SU-DHL-6 (cell line): ENCODE measurements around the gene GLIS2.

ENCODE experiments used
- EZH2phosphoT487 ChIP-seq: fragments of 200-600 bp; sonication (generic), shearing (Covaris generic); conservative IDR thresholded peaks from 2 replicates; pipeline ENCODE4 v1.6.1; 2018; ENCODE audit warnings: mild to moderate bottlenecking, antibody characterized with exemption, low read length, moderate library complexity, mixed read lengths
- TF ChIP-seq, protein P1 (sequence below): fragments of 200-600 bp; sonication (generic); IDR thresholded peaks from one replicate; pipeline ENCODE4 v1.5.1; 2017; ENCODE audit warnings: antibody characterized with exemption, mild to moderate bottlenecking, low read length, moderate library complexity; ENCODE audit not compliant: insufficient read depth, poor library complexity, severe bottlenecking

DNA sequence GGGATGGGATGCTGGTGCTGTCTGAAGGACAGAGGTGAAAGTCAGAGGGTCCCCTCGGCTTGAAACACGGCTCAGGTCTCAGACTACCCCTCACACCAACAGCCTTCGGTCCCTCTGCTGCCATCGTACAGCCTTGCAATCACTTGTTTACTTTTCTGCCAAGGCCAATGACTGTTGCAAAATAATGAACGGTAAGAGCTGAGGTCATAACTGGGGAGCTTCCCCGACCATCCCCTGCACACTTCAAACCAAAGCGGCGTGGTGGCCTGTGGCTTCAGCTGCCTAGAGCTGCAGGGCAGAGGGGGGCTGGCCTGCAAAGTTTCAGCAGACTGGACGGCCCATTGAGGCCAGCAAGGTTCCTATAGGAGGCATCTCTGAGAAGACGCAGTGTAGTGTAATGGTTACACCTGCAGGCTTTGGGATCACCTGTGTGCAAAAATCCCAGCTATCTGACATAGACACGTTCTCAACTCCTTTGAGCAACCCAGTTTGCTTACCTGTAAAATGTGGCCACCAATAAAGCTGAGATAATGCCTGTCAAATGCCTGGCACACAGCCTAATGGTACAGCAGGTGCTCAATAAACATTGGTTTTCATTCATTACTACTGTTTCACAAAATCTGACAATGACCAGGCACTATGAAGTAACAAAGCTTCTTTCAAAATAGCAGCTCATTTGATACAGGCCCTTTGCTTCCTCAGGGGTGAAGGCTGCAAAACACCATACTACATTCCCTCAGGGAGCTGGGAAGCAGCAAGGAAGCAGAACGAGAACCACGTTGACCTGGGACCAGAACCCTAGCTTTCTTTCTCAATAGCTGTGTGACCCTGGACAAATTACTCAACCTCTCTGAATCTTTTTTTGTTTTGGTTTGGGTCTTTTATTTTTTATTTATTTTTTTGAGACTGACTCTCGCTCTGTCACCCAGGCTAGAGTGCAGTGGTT is 30.2 kb downstream of the GLIS2 start:
- TF ChIP-seq, protein P1, sequence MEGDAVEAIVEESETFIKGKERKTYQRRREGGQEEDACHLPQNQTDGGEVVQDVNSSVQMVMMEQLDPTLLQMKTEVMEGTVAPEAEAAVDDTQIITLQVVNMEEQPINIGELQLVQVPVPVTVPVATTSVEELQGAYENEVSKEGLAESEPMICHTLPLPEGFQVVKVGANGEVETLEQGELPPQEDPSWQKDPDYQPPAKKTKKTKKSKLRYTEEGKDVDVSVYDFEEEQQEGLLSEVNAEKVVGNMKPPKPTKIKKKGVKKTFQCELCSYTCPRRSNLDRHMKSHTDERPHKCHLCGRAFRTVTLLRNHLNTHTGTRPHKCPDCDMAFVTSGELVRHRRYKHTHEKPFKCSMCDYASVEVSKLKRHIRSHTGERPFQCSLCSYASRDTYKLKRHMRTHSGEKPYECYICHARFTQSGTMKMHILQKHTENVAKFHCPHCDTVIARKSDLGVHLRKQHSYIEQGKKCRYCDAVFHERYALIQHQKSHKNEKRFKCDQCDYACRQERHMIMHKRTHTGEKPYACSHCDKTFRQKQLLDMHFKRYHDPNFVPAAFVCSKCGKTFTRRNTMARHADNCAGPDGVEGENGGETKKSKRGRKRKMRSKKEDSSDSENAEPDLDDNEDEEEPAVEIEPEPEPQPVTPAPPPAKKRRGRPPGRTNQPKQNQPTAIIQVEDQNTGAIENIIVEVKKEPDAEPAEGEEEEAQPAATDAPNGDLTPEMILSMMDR, result no peak
- no peak for TF ChIP-seq EZH2phosphoT487
